B cell (primary cell): ENCODE measurements around the gene HSDL2.

Experiments
- CTCF ChIP-seq: fragments of 200-600 bp; IDR thresholded peaks from one replicate; pipeline ENCODE4 v1.8.0; 2022; ENCODE audit warnings: antibody characterized with exemption, mild to moderate bottlenecking
- EZH2 ChIP-seq: IDR thresholded peaks from 2 replicates; pipeline ENCODE4 v1.6.1; 2012; ENCODE audit warnings: borderline replicate concordance, low read depth, mild to moderate bottlenecking, moderate library complexity, low read length; ENCODE audit not compliant: insufficient read depth, poor library complexity, severe bottlenecking

- TF ChIP-seq CTCF (no peak), EZH2 (no peak)
These were observed 115.7 kb downstream of the HSDL2 start for GRCh38 chr9:112495614-112496013.
